H1 (cell line): Measurements from ENCODE around the gene RASL10A. TPM values are rescaled to one million over a fixed set of nuclear protein-coding genes. Genes with fewer than 3 reads are reported as not detected.

ENCODE experiments used
- MAFK ChIP-seq: IDR thresholded peaks from 2 replicates; pipeline ENCODE4 v1.6.1; 2012; ENCODE audit warnings: low read depth, mild to moderate bottlenecking, improper control_type of control experiment, low read length
- polyA plus RNA-seq, 7 experiments: library from polyadenylated mRNA; depleted of rRNA in 3 of 7; stranded (reverse) in 5 of 7; unstranded in 2 of 7; fragments of >200 nt in 5 of 7; fragments of 200-250 nt in 2 of 7; gene quantifications; 1 replicate in 5 of 7; 2 replicates in 1 of 7; 4 replicates in 1 of 7; pipeline versions ENCODE4 v1.2.1 to v1.2.3, GENCODE V29; 2011 to 2013; ENCODE audit warnings: missing spikeins in 2 of 7, mixed read lengths in 2 of 7
- total RNA-seq: library from RNA; stranded (reverse); fragmentation: NEBNext Ultra II Directional; extraction: Animal tissue kit (Norgen Biotek cat#: 25700); gene quantifications from 2 replicates; pipeline ENCODE4 v1.2.1, GENCODE V29; 2021

Gene RASL10A
- total and polyA plus RNA-seq, 2 of the 8 experiments (the other 6 are each of a cell fraction or from before 2014, with no cell fraction given): 1.1 to 1.5 TPM

GRCh38 chr22:29275819-29276565, 39.5 kb downstream of the RASL10A start (continued):
- TF ChIP-seq MAFK: no peak
